NOMO-1 (cell line): Measurements from ENCODE around the gene PVALEF.

Experiments used
- DNase-seq, 2 experiments: peaks; one replicate each; lab custom pipeline; 2025; ENCODE audit not compliant: unreplicated experiment in 2 of 2; lab: John Stamatoyannopoulos, UW

Gene PVALEF

GRCh38 chr17:81160747-81161453 lies 4.4 kb upstream of the PVALEF start:
- DNase-seq: no peak

GRCh38 chr17:81161536-81161935 lies 3.8 kb upstream of the PVALEF start:
- DNase-seq: no peak

- DNase-seq: no peak
Observed at GRCh38 chr17:81161972-81162371, 3.3 kb upstream of the PVALEF start.

GRCh38 chr17:81162491-81162890 lies 2.8 kb upstream of the PVALEF start:
- DNase-seq: no peak

- DNase-seq: no peak
Observed at GRCh38 chr17:81163051-81163695, 2.1 kb upstream of the PVALEF start.

- DNase-seq: no peak
Observed at GRCh38 chr17:81163703-81164370, 1.5 kb upstream of the PVALEF start.

- no peak for DNase-seq
Observed at GRCh38 chr17:81164371-81165245, 699 bp upstream of the PVALEF start.

GRCh38 chr17:81166033-81166492 lies 756 bp downstream of the PVALEF start, which contains the start of gene AATK:
TSS of gene AATK (minus strand) at chr17:81166221. CDS start at chr17:81165992, 229 bp downstream.
- no peak for DNase-seq

- DNase-seq: no peak
Observed at GRCh38 chr17:81167194-81167524, 1.9 kb downstream of the PVALEF start.

- DNase-seq: no peak
Observed at GRCh38 chr17:81167638-81168037, 2.3 kb downstream of the PVALEF start.

- no peak for DNase-seq
Observed at GRCh38 chr17:81169870-81170309, 4.6 kb downstream of the PVALEF start.

- DNase-seq: no peak
Observed at GRCh38 chr17:81170727-81171494, 5.6 kb downstream of the PVALEF start.

- DNase-seq: no peak
Observed at GRCh38 chr17:81171941-81172340, 6.6 kb downstream of the PVALEF start.

- DNase-seq: no peak
Observed at GRCh38 chr17:81173052-81173761, 7.9 kb downstream of the PVALEF start.

GRCh38 chr17:81173762-81174155 lies 8.5 kb downstream of the PVALEF start:
- no peak for DNase-seq

- DNase-seq: no peak
Observed at GRCh38 chr17:81176666-81177065, 11.4 kb downstream of the PVALEF start.

- no peak for DNase-seq
Observed at GRCh38 chr17:81178136-81179091, 13.1 kb downstream of the PVALEF start.

- DNase-seq: no peak
Observed at GRCh38 chr17:81179220-81179619, 13.9 kb downstream of the PVALEF start.
